GM10847 (cell line): ENCODE results near the gene NPIPA7.
"Not testable (repeated sequence)": the region's sequence is repeated elsewhere in the genome, so short reads cannot be mapped to it uniquely, and the experiment has no call there.

Source experiments
- POLR2A ChIP-seq: IDR thresholded peaks from 2 replicates; pipeline ENCODE4 v1.6.1; 2011; ENCODE audit not compliant: insufficient read length; ENCODE audit errors: extremely low read depth

The NPIPA7 gene

GRCh38 chr16:16378840-16379239 lies at the start of gene NPIPA7:
NPIPA7 (plus strand) TSS chr16:16379140; CDS start chr16:16379245, 105 bp downstream.
- TF ChIP-seq POLR2A: not testable (repeated sequence)
